DND-41 (cell line): ENCODE data around the gene CANT1.

ENCODE experiments used
- ATAC-seq: fragments of 200-7000 bp; cut with Tn5 transposase; 3 replicates; pipeline ENCODE4 v1.9.1; 2021; ENCODE audit warnings: low read depth; ENCODE audit not compliant: insufficient read depth
- DNase-seq: peaks from one replicate; pipeline ENCODE4 v3.0.0-alpha.2; 2020
- H2AFZ ChIP-seq: 2 replicates; pipeline ENCODE4 v1.6.0; 2012; ENCODE audit warnings: low read depth, low read length
- H3K27ac ChIP-seq: 2 replicates; pipeline ENCODE4 v1.5.1; 2012; ENCODE audit warnings: low read length, inconsistent platforms
- H3K27me3 ChIP-seq: fragments of 200-600 bp; sonication (generic); 2 replicates; pipeline ENCODE4 v1.6.0; 2012; ENCODE audit warnings: low read length, mild to moderate bottlenecking, inconsistent platforms; ENCODE audit not compliant: insufficient read depth, poor library complexity
- H3K36me3 ChIP-seq: 2 replicates; pipeline ENCODE4 v1.5.1; 2012; ENCODE audit warnings: low read length, inconsistent platforms; ENCODE audit not compliant: insufficient read depth
- H3K4me1 ChIP-seq: 2 replicates; pipeline ENCODE4 v1.5.1; 2012; ENCODE audit warnings: mild to moderate bottlenecking, low read length; ENCODE audit not compliant: insufficient read depth
- H3K4me2 ChIP-seq: 2 replicates; pipeline ENCODE4 v1.6.0; 2012; ENCODE audit warnings: mild to moderate bottlenecking, moderate library complexity, low read length, inconsistent platforms; ENCODE audit not compliant: insufficient read depth
- H3K4me3 ChIP-seq, 2 experiments: fragments of 200-600 bp in 1 of 2; shearing (Covaris generic) in 1 of 2; 2 replicates each; pipeline ENCODE4 v1.5.1; 2012 to 2016; ENCODE audit warnings: inconsistent platforms in 2 of 2, low read length in 2 of 2, mild to moderate bottlenecking in 2 of 2, low read depth in 1 of 2, moderate library complexity in 1 of 2
- H3K79me2 ChIP-seq: 2 replicates; pipeline ENCODE4 v1.6.0; 2012; ENCODE audit warnings: low read length, inconsistent platforms; ENCODE audit not compliant: insufficient read depth
- H3K9ac ChIP-seq: 2 replicates; pipeline ENCODE4 v1.6.0; 2012; ENCODE audit warnings: low read depth, mild to moderate bottlenecking, inconsistent platforms, low read length, moderate library complexity
- H3K9me3 ChIP-seq: 2 replicates; pipeline ENCODE4 v1.5.1; 2012; ENCODE audit warnings: low read length, moderate library complexity, mild to moderate bottlenecking, inconsistent platforms; ENCODE audit not compliant: insufficient read depth, severe bottlenecking
- H4K20me1 ChIP-seq: 2 replicates; pipeline ENCODE4 v1.6.0; 2012; ENCODE audit warnings: low read length; ENCODE audit not compliant: insufficient read depth
- CTCF ChIP-seq: IDR thresholded peaks from 2 replicates; pipeline ENCODE4 v1.5.1; 2012; ENCODE audit warnings: borderline replicate concordance, low read length, moderate library complexity, mild to moderate bottlenecking; ENCODE audit not compliant: poor library complexity, severe bottlenecking; ENCODE audit errors: extremely low read depth
- EZH2 ChIP-seq: IDR thresholded peaks from 3 replicates; pipeline ENCODE4 v1.6.1; 2012; ENCODE audit warnings: borderline replicate concordance, low read depth, mild to moderate bottlenecking, moderate library complexity, low read length, inconsistent platforms; ENCODE audit not compliant: severe bottlenecking

CANT1 gene

DNA sequence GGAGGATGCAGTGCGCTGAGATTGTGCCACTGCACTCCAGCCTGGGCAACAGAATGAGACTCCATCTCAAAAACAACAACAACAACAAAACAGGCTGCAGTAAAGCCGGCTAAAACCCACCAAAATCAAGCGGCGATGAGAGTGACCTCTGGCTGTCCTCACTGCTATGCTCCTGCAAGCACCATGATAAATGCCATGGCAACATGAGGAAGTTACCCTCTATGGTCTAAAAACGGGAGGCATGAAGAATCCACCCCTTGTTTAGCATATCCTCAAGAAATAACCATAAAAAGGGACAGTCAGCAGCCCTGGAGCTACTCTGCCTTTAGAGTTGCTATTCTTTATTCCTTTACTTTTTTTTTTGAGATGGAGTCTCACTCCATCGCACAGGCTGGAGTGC is 21.4 kb downstream of the CANT1 start:
- Histone ChIP-seq H3K36me3 (peaks cover 31% of the 10 kb centered on the region), H3K79me2 (0 out of 2 replicates have a peak, but pooled peaks cover 5% of the 10 kb centered on the region), H2AFZ (no peak overlapping the region), H3K4me3 (no peak overlapping the region), H3K9ac (no peak overlapping the region), H4K20me1 (peaks cover 15% of the 10 kb centered on the region), H3K27me3 (no peaks in the 10 kb centered on the region), H3K4me1 (no peaks in the 10 kb centered on the region), H3K9me3 (no peaks in the 10 kb centered on the region), H3K4me2 (no peak overlapping the region), H3K27ac (no peak overlapping the region)
- DNase-seq (no peak), ATAC-seq (no peak)
- TF ChIP-seq CTCF (no peak), EZH2 (no peak)

DNA sequence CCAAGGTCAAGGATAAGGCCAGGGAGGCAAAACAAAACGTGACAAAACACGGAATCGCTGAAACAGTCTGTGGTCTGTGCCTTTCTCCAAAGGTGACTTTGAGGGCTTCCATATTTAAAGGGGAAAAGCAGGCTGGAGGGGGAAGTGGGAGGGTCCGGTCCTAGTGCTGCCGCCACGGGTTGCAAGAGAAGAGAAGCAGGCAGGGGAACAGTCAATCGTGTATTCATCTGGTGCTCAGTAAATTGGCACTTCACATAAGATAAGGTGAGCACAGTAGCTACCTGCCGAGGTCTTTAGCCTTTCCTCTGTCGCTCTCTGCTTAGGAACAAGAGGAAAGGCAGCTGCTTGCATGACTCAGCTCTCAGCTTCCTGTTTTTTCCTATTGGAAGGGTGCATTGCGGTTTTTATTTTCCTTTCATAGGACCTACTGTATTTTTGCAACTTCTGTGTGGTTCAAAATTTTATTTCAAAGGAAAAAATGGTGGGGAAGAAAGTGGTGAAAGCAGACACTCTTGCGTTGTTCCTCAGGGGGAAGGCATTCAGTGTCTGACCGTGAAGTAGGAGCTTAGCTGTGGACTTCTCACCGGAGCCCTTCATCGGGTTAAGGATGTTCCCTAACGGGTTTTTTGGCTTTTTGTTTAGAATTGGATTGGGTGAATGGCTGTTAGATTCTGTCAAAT is 22.8 kb downstream of the CANT1 start:
- H3K79me2 ChIP-seq = no peaks in the 10 kb centered on the region
- H2AFZ ChIP-seq = no peak overlapping the region
- ATAC-seq (0 out of 3 replicates have a peak, but pooled peaks have one; percentile 17), DNase-seq (no peak)
- no peak overlapping the region for H3K4me2 ChIP-seq
- no peak overlapping the region for H3K4me3 ChIP-seq
- H3K9ac ChIP-seq = no peak overlapping the region
- H3K4me1 ChIP-seq = no peaks in the 10 kb centered on the region
- no peaks in the 10 kb centered on the region for H3K27me3 ChIP-seq
- H3K36me3 ChIP-seq = peaks cover 17% of the 10 kb centered on the region
- H3K9me3 ChIP-seq = no peaks in the 10 kb centered on the region
- H3K27ac ChIP-seq = no peak overlapping the region
- peaks cover 4% of the 10 kb centered on the region; the same call in 1 of the 2 replicates for H4K20me1 ChIP-seq
- no peak for TF ChIP-seq EZH2

DNA sequence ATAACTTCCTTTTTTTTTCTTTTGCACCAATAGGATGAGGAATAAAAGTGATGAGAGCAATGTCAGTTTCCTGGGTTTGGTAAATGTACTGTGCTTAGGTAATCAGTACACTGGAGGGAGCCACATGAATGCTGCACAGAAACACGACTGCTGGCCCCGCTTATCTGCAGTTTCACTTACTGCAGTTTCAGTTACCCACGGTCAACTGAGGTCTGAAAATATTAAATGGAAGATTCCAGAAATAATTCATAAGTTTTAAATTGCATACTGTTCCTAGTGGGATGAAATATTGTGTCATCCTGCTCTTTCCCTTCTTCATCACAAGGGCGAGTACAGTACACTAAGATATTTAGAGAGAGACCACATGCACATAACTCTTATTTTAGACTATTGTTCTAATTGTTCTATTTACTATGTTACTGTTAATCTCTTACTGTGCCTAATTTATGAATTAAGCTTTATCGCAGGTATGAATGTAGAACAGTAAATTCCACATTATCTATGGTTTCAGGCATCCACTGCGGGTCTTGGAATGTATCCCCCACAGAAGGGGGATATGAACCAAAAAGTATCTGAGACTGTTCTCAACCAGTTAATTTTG is 23.4 kb downstream of the CANT1 start:
- no peaks in the 10 kb centered on the region for H3K27me3 ChIP-seq
- H3K9me3 ChIP-seq = no peaks in the 10 kb centered on the region
- no peak overlapping the region for H3K27ac ChIP-seq
- H4K20me1 ChIP-seq = no peaks in the 10 kb centered on the region; the same call in 1 of the 2 replicates
- no peak overlapping the region for H3K9ac ChIP-seq
- peaks cover 11% of the 10 kb centered on the region for H3K36me3 ChIP-seq
- no peaks in the 10 kb centered on the region for H3K79me2 ChIP-seq
- no peaks in the 10 kb centered on the region for H3K4me1 ChIP-seq
- H3K4me3 ChIP-seq = no peak overlapping the region
- TF ChIP-seq CTCF (peak; percentile 29), EZH2 (no peak)
- H3K4me2 ChIP-seq = no peak overlapping the region
- ATAC-seq (0 out of 3 replicates have a peak, but pooled peaks have one; percentile 45), DNase-seq (no peak)
- no peak overlapping the region for H2AFZ ChIP-seq

GRCh38 chr17:78985395-78985794 is 24.2 kb downstream of the CANT1 start:
- H3K9ac ChIP-seq = no peak overlapping the region
- H3K27ac ChIP-seq = no peak overlapping the region
- ATAC-seq (no peak), DNase-seq (no peak)
- H3K79me2 ChIP-seq = no peaks in the 10 kb centered on the region
- H2AFZ ChIP-seq = no peak overlapping the region
- H4K20me1 ChIP-seq = no peaks in the 10 kb centered on the region
- H3K4me3 ChIP-seq = no peak overlapping the region
- H3K36me3 ChIP-seq = peaks cover 3% of the 10 kb centered on the region; the same call in 1 of the 2 replicates
- TF ChIP-seq CTCF = no peak
- TF ChIP-seq EZH2 = no peak
- H3K4me1 ChIP-seq = peaks cover 5% of the 10 kb centered on the region
- H3K9me3 ChIP-seq = no peaks in the 10 kb centered on the region
- H3K4me2 ChIP-seq = no peak overlapping the region
- H3K27me3 ChIP-seq = no peaks in the 10 kb centered on the region
